Lung (tissue), 12 donors: Measurements from ENCODE around the gene SLC19A2. TPM values are rescaled to one million over a fixed set of nuclear protein-coding genes. Genes with fewer than 3 reads are reported as not detected.

Experiments
- ATAC-seq: fragments of 200-7000 bp; cut with Tn5 transposase; one replicate; pipeline ENCODE4 v1.9.1; 2020; ENCODE audit warnings: moderate number of reproducible peaks; ENCODE audit not compliant: insufficient read depth, low FRiP score
- DNase-seq, 3 donors: peaks; one replicate each; pipeline ENCODE4 v3.0.0-alpha.2; 2013 to 2017
- H3K27ac ChIP-seq, 2 donors: one replicate each; pipeline ENCODE4 v1.5.1; 2013; ENCODE audit warnings: mild to moderate bottlenecking in 2 of 2, moderate library complexity in 2 of 2, control low read depth in 1 of 2, inconsistent platforms in 1 of 2, low read depth in 1 of 2, low read length in 1 of 2
- H3K27me3 ChIP-seq, 3 donors: one replicate each; pipeline ENCODE4 v1.5.1; 2013; ENCODE audit warnings: low read length in 2 of 3; ENCODE audit not compliant: control insufficient read depth in 3 of 3, insufficient read depth in 3 of 3
- H3K36me3 ChIP-seq, 4 donors: one replicate each; pipeline ENCODE4 v1.5.1; 2013; ENCODE audit warnings: low read length in 4 of 4, mild to moderate bottlenecking in 1 of 4, moderate library complexity in 1 of 4; ENCODE audit not compliant: control insufficient read depth in 4 of 4, insufficient read depth in 4 of 4
- H3K4me1 ChIP-seq, 5 donors: one replicate each; pipeline ENCODE4 v1.5.1; 2013; ENCODE audit warnings: low read length in 5 of 5, mild to moderate bottlenecking in 2 of 5, moderate library complexity in 1 of 5; ENCODE audit not compliant: control insufficient read depth in 5 of 5, insufficient read depth in 5 of 5
- H3K4me3 ChIP-seq: one replicate; pipeline ENCODE4 v1.5.1; 2013; ENCODE audit warnings: mild to moderate bottlenecking, control low read depth, moderate library complexity
- H3K9ac ChIP-seq, 2 donors: one replicate each; pipeline ENCODE4 v1.5.1; 2013; ENCODE audit warnings: low read length in 2 of 2, control low read depth in 1 of 2; ENCODE audit not compliant: insufficient read depth in 1 of 2
- H3K9me3 ChIP-seq, 4 donors: one replicate each; pipeline ENCODE4 v1.5.1; 2013; ENCODE audit warnings: low read length in 3 of 4, mild to moderate bottlenecking in 1 of 4, moderate library complexity in 1 of 4; ENCODE audit not compliant: control insufficient read depth in 4 of 4, insufficient read depth in 3 of 4
- WGBS, 2 donors: extraction: QIAGEN DNeasy Blood & Tissue Kit; methylation state at CpG; one replicate each; pipeline ENCODE4 v1.1.7; 2013; 5-methylcytosine and 5-hydroxymethylcytosine counted together
- polyA plus RNA-seq, 2 donors: library from polyadenylated mRNA; stranded (reverse); fragments of 200-250 nt; gene quantifications; one replicate each; pipeline ENCODE4 v1.2.1, GENCODE V29; 2013
- total RNA-seq, 2 donors: library from RNA; depleted of rRNA in 1 of 2; stranded (reverse); fragments of >200 nt in 1 of 2; gene quantifications; one replicate each; pipeline ENCODE4 v1.2.1, GENCODE V29; 2014 to 2021
- TF ChIP-seq, protein P1 (sequence below): IDR thresholded peaks from 2 replicates; pipeline ENCODE4 v1.5.1; 2012; ENCODE audit warnings: mild to moderate bottlenecking; ENCODE audit errors: control extremely low read depth, extremely low read depth
- donor health status: control.
- donor health status: control.
- donor health status: Bipolar disorder and iron deficiency.
- donor health status: healthy.
- donor health status: DM: yes; HTN: yes; CAD: no.

SLC19A2 gene
- total and polyA plus RNA-seq, 4 donors: 15.6 to 23.1 (median 17.4) TPM

DNA sequence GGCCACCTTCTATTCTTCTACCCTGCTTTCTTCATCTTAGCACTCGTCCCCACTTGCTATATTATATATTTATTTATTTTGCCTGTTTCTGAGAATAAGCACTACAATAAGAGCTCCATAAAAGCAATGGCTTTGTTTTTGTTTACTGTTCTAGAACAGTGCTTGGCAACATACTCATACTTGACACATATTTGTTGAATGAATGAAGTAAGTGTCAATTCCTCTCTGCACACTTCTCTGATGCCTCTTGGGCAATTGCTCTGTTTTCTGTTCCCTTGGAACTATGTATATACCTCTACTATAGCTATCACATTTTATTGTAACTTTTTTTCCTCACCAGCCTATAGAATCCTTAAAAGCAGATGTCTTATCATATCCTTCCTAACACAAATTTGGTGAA is 7.5 kb upstream of the SLC19A2 start:
- H3K36me3 ChIP-seq: no peaks in the 10 kb centered on the region
- ATAC-seq (no peak), DNase-seq (peak in 1 of 3 donors; percentile 7)
- WGBS, 2 donors: 83 to 87% methylated on average over 1 of the region's 1 CpG
- TF ChIP-seq, protein P1, sequence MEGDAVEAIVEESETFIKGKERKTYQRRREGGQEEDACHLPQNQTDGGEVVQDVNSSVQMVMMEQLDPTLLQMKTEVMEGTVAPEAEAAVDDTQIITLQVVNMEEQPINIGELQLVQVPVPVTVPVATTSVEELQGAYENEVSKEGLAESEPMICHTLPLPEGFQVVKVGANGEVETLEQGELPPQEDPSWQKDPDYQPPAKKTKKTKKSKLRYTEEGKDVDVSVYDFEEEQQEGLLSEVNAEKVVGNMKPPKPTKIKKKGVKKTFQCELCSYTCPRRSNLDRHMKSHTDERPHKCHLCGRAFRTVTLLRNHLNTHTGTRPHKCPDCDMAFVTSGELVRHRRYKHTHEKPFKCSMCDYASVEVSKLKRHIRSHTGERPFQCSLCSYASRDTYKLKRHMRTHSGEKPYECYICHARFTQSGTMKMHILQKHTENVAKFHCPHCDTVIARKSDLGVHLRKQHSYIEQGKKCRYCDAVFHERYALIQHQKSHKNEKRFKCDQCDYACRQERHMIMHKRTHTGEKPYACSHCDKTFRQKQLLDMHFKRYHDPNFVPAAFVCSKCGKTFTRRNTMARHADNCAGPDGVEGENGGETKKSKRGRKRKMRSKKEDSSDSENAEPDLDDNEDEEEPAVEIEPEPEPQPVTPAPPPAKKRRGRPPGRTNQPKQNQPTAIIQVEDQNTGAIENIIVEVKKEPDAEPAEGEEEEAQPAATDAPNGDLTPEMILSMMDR: no peak
- peaks cover 0 to 8% (median 2%) of the 10 kb centered on the region in 5 donors for H3K4me1 ChIP-seq
- no peaks in the 10 kb centered on the region for H3K9me3 ChIP-seq
- H3K9ac ChIP-seq: no peak overlapping the region
- H3K27me3 ChIP-seq: no peaks in the 10 kb centered on the region
- H3K4me3 ChIP-seq: no peak overlapping the region
- H3K27ac ChIP-seq: no peak overlapping the region

DNA sequence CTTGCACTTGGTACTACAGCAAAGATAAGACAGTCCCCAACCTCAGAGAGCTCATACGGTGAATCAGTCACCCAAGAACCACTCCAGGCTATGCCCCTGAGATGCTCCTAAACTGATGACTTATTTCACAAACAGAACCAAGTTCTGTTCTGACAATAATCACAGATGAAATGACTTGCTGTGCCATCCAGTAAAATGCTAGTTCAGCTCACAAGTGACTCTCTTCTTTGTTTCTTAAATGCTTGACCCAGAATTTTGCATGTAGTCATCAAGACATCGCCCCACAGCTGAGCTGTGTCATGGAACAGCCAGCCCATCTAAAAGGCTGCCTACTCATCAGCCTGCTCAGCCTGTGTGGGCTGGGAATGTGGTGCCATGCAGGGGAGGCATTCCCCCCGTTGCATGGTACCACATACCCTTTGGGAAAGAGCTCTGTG is 6.1 kb upstream of the SLC19A2 start:
- DNase-seq: peak in 2 of 3 donors; percentile 33 to 51
- no peak overlapping the region for H3K9ac ChIP-seq
- H3K27me3 ChIP-seq: no peaks in the 10 kb centered on the region
- no peak for ATAC-seq
- H3K36me3 ChIP-seq: no peaks in the 10 kb centered on the region
- H3K27ac ChIP-seq: no peak overlapping the region
- 76 to 94% methylated on average over 3 of the region's 3 CpGs for WGBS, 2 donors
- no peaks in the 10 kb centered on the region for H3K9me3 ChIP-seq
- TF ChIP-seq, protein P1: no peak
- no peak overlapping the region for H3K4me3 ChIP-seq
- H3K4me1 ChIP-seq: peaks cover 0 to 9% (median 2%) of the 10 kb centered on the region in 5 donors

DNA sequence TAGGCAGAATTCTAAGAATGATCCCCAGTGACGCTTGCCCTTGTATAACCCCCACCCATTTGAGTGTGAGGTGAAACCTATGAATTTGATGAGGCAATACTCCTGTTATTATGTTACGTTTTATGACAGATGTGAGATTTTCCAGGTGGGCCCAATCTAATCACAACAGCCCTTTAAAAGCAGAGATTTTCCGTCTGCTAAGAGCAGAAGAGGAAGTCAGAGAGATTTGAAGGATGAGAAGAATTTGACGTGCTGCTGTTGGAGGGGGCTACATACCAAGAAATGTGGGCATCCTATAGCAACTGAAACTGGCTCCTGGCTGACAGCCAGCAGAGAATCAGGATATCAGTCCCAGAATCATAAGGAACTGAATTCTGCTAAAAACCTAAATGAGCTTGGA is 2.4 kb upstream of the SLC19A2 start:
- WGBS, 2 donors: 58 to 82% methylated on average over 4 of the region's 4 CpGs
- TF ChIP-seq, protein P1: no peak
- H3K9me3 ChIP-seq: no peaks in the 10 kb centered on the region
- DNase-seq (no peak), ATAC-seq (no peak)
- no peaks in the 10 kb centered on the region for H3K36me3 ChIP-seq
- H3K4me3 ChIP-seq: no peak overlapping the region
- no peaks in the 10 kb centered on the region for H3K27me3 ChIP-seq
- H3K27ac ChIP-seq: peak overlapping the region in 1 of 2 donors; percentile 95
- H3K9ac ChIP-seq: no peak overlapping the region
- H3K4me1 ChIP-seq: peaks cover 0 to 35% (median 9%) of the 10 kb centered on the region in 5 donors

DNA sequence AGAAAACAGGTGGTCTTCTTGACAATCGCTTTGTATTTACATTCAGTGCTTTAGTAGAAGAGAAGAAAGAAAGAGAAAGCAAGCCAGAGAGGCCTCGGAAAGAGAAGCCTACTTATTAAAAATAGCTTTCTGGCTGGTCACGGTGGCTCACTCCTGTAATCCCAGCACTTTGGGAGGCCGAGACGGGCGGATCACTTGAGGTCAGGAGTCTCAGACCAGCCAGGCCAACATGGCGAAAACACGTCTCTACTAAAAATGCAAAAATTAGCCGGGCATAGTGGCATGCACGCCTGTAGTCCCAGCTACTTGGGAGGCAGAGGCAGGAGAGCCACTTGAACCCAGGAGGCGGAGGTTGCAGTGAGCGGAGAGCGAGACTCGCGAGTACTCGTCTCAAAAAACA is 1.8 kb upstream of the SLC19A2 start:
- no peaks in the 10 kb centered on the region for H3K27me3 ChIP-seq
- TF ChIP-seq, protein P1: no peak
- 86 to 92% methylated on average over 16 of the region's 16 CpGs for WGBS, 2 donors
- no peak overlapping the region for H3K4me3 ChIP-seq
- H3K27ac ChIP-seq: peak overlapping the region in 1 of 2 donors; percentile 95
- no peak overlapping the region for H3K9ac ChIP-seq
- no peaks in the 10 kb centered on the region for H3K9me3 ChIP-seq
- ATAC-seq (no peak), DNase-seq (no peak)
- no peaks in the 10 kb centered on the region for H3K36me3 ChIP-seq
- peaks cover 0 to 35% (median 9%) of the 10 kb centered on the region in 5 donors for H3K4me1 ChIP-seq
